Trophoblast cell (in vitro differentiated cells and primary cell): Measurements from ENCODE around the gene DIP2B.

ENCODE experiments used
- DNase-seq, 2 donors: peaks; one replicate each; pipeline ENCODE4 v3.0.0-alpha.2; 2016
- H2AFZ ChIP-seq: 2 replicates; pipeline ENCODE4 v1.6.1; 2013; ENCODE audit warnings: low read length, moderate library complexity, mild to moderate bottlenecking; ENCODE audit not compliant: insufficient read depth, poor library complexity
- H2AK5ac ChIP-seq: 2 replicates; pipeline ENCODE4 v1.6.1; 2013; ENCODE audit warnings: mild to moderate bottlenecking, low read length
- H2BK120ac ChIP-seq: 2 replicates; pipeline ENCODE4 v1.6.1; 2013; ENCODE audit warnings: low read length, mild to moderate bottlenecking, moderate library complexity; ENCODE audit not compliant: insufficient read depth, poor library complexity
- H2BK12ac ChIP-seq: 2 replicates; pipeline ENCODE4 v1.6.1; 2013; ENCODE audit warnings: mild to moderate bottlenecking, low read length, moderate library complexity
- H2BK5ac ChIP-seq: 2 replicates; pipeline ENCODE4 v1.6.1; 2013; ENCODE audit warnings: low read length, low read depth, moderate library complexity, mild to moderate bottlenecking; ENCODE audit not compliant: poor library complexity
- H3K14ac ChIP-seq: 2 replicates; pipeline ENCODE4 v1.6.1; 2013; ENCODE audit warnings: mild to moderate bottlenecking, low read length
- H3K18ac ChIP-seq: 2 replicates; pipeline ENCODE4 v1.6.1; 2013; ENCODE audit warnings: mild to moderate bottlenecking, low read length
- H3K23ac ChIP-seq: 2 replicates; pipeline ENCODE4 v1.6.1; 2013; ENCODE audit warnings: low read length
- H3K27ac ChIP-seq: 2 replicates; pipeline ENCODE4 v1.5.1; 2013; ENCODE audit warnings: low read depth, mild to moderate bottlenecking, inconsistent platforms, low read length, moderate library complexity
- H3K27me3 ChIP-seq: 2 replicates; pipeline ENCODE4 v1.6.1; 2013; ENCODE audit warnings: inconsistent platforms, mild to moderate bottlenecking, low read length, moderate library complexity; ENCODE audit not compliant: insufficient read depth
- H3K36me3 ChIP-seq, 2 experiments: 1 replicate in 1 of 2; 2 replicates in 1 of 2; pipeline ENCODE4 v1.6.1; 2013; ENCODE audit warnings: low read length in 2 of 2, mild to moderate bottlenecking in 2 of 2, moderate library complexity in 1 of 2; ENCODE audit not compliant: insufficient read depth in 2 of 2, control insufficient read depth in 1 of 2
- H3K4ac ChIP-seq: 2 replicates; pipeline ENCODE4 v1.6.1; 2013; ENCODE audit warnings: low read depth, mild to moderate bottlenecking, low read length, moderate library complexity
- H3K4me1 ChIP-seq, 2 experiments: 1 replicate in 1 of 2; 2 replicates in 1 of 2; pipeline ENCODE4 v1.6.1; 2013; ENCODE audit warnings: low read length in 2 of 2, mild to moderate bottlenecking in 2 of 2, moderate library complexity in 1 of 2; ENCODE audit not compliant: insufficient read depth in 2 of 2, control insufficient read depth in 1 of 2
- H3K4me2 ChIP-seq: 2 replicates; pipeline ENCODE4 v1.6.1; 2013; ENCODE audit warnings: inconsistent platforms, mild to moderate bottlenecking, low read length, moderate library complexity
- H3K4me3 ChIP-seq: 2 replicates; pipeline ENCODE4 v1.5.1; 2013; ENCODE audit warnings: mild to moderate bottlenecking, low read depth, low read length, inconsistent platforms
- H3K79me1 ChIP-seq: one replicate; pipeline ENCODE4 v1.6.1; 2013; ENCODE audit warnings: low read length
- H3K79me2 ChIP-seq: 2 replicates; pipeline ENCODE4 v1.6.1; 2013; ENCODE audit warnings: low read length, mild to moderate bottlenecking; ENCODE audit not compliant: control insufficient read depth, insufficient read depth, poor library complexity
- H3K9ac ChIP-seq: 2 replicates; pipeline ENCODE4 v1.6.1; 2013; ENCODE audit warnings: mild to moderate bottlenecking, low read length
- H3K9me3 ChIP-seq: 2 replicates; pipeline ENCODE4 v1.6.1; 2013; ENCODE audit warnings: low read depth, mild to moderate bottlenecking, control low read depth, inconsistent platforms, low read length; ENCODE audit not compliant: insufficient read depth
- H4K12ac ChIP-seq: 2 replicates; pipeline ENCODE4 v1.6.1; 2013; ENCODE audit warnings: low read depth, mild to moderate bottlenecking, low read length, moderate library complexity
- H4K8ac ChIP-seq: 2 replicates; pipeline ENCODE4 v1.6.1; 2013; ENCODE audit warnings: low read depth, mild to moderate bottlenecking, low read length, moderate library complexity
- H4K91ac ChIP-seq: one replicate; pipeline ENCODE4 v1.6.1; 2013; ENCODE audit warnings: low read depth, mild to moderate bottlenecking, low read length, moderate library complexity
- WGBS: extraction: QIAGEN DNeasy Blood & Tissue Kit; methylation state at CpG from one replicate; pipeline ENCODE4 v1.1.7; 2013; ENCODE audit warnings: missing lambda C conversion rate; ENCODE audit not compliant: insufficient read length, insufficient coverage; ENCODE audit errors: extremely low coverage; 5-methylcytosine and 5-hydroxymethylcytosine counted together

The DIP2B gene

GRCh38 chr12:50753232-50753769 lies 248.5 kb downstream of the DIP2B start:
- Histone ChIP-seq H3K4me1 (peaks cover 2 to 9% of the 10 kb centered on the region in 2 experiments), H2BK5ac (no peak overlapping the region), H3K18ac (no peak overlapping the region), H3K27ac (no peak overlapping the region), H3K79me2 (no peaks in the 10 kb centered on the region), H3K27me3 (no peaks in the 10 kb centered on the region), H2AFZ (no peak overlapping the region), H3K4me2 (no peak overlapping the region), H3K4me3 (no peak overlapping the region), H3K14ac (no peak overlapping the region), H3K9ac (no peak overlapping the region), H4K12ac (peak overlapping the region; percentile 54), H2AK5ac (no peak overlapping the region), H3K79me1 (peaks cover 15% of the 10 kb centered on the region), H2BK12ac (no peak overlapping the region), H2BK120ac (no peak overlapping the region), H3K4ac (no peak overlapping the region), H3K23ac (no peak overlapping the region), H3K9me3 (no peaks in the 10 kb centered on the region), H4K91ac (no peak overlapping the region), H4K8ac (no peak overlapping the region), H3K36me3 (peaks cover 4 to 5% of the 10 kb centered on the region in 2 experiments)
- no CpG with 5 or more reads among the region's 5 CpGs for WGBS
- no peak for DNase-seq

GRCh38 chr12:50763639-50764285 lies 259.0 kb downstream of the DIP2B start, which contains the start of gene ATF1:
TSS of gene ATF1 (plus strand) at chr12:50764101. CDS start at chr12:50780146, 16,045 bp downstream.
- peak; percentile 93 to 95 for DNase-seq
- H3K18ac ChIP-seq = peak within 1 kb of the TSS; percentile 94
- no peak within 1 kb of the TSS for H3K23ac ChIP-seq
- H3K4me1 ChIP-seq = peaks cover 17% of the 10 kb centered on the region in 2 experiments
- peak within 1 kb of the TSS; percentile 97 for H2BK5ac ChIP-seq
- peak within 1 kb of the TSS; percentile 98 for H3K14ac ChIP-seq
- H3K79me1 ChIP-seq = peaks cover 27% of the 10 kb centered on the region
- no peaks in the 10 kb centered on the region for H3K36me3 ChIP-seq
- H3K79me2 ChIP-seq = peaks cover 26% of the 10 kb centered on the region
- H3K27ac ChIP-seq = peak within 1 kb of the TSS; percentile 99
- H4K12ac ChIP-seq = peak within 1 kb of the TSS; percentile 87
- peak within 1 kb of the TSS; percentile 95 for H2AFZ ChIP-seq
- H3K9ac ChIP-seq = peak within 1 kb of the TSS; percentile 92
- no CpG with 5 or more reads among the region's 51 CpGs for WGBS
- H2AK5ac ChIP-seq = peak within 1 kb of the TSS; percentile 93
- no peaks in the 10 kb centered on the region for H3K9me3 ChIP-seq
- peak within 1 kb of the TSS; percentile 98 for H3K4ac ChIP-seq
- peak within 1 kb of the TSS; percentile 84 for H3K4me3 ChIP-seq
- peak within 1 kb of the TSS; percentile 76 for H3K4me2 ChIP-seq
- peak within 1 kb of the TSS; percentile 99 for H2BK120ac ChIP-seq
- peak within 1 kb of the TSS; percentile 97 for H4K91ac ChIP-seq
- H4K8ac ChIP-seq = peak within 1 kb of the TSS; percentile 95
- peak within 1 kb of the TSS; percentile 27 for H2BK12ac ChIP-seq
- no peaks in the 10 kb centered on the region for H3K27me3 ChIP-seq

GRCh38 chr12:50764286-50765094 lies 259.7 kb downstream of the DIP2B start:
- H3K4me1 ChIP-seq = peaks cover 17 to 19% of the 10 kb centered on the region in 2 experiments
- H2BK12ac ChIP-seq = peak overlapping the region; percentile 27
- peak overlapping the region; percentile 76 for H3K4me2 ChIP-seq
- peak overlapping the region; percentile 97 for H4K91ac ChIP-seq
- H2BK120ac ChIP-seq = peak overlapping the region; percentile 99
- H3K9me3 ChIP-seq = no peaks in the 10 kb centered on the region
- H3K79me2 ChIP-seq = peaks cover 29% of the 10 kb centered on the region
- H3K23ac ChIP-seq = no peak overlapping the region
- H2AFZ ChIP-seq = peak overlapping the region; percentile 95
- peak overlapping the region; percentile 99 for H3K27ac ChIP-seq
- peak overlapping the region; percentile 94 for H3K18ac ChIP-seq
- no peaks in the 10 kb centered on the region for H3K27me3 ChIP-seq
- peaks cover 0 to 2% of the 10 kb centered on the region in 2 experiments for H3K36me3 ChIP-seq
- H3K79me1 ChIP-seq = peaks cover 30% of the 10 kb centered on the region
- H2BK5ac ChIP-seq = peak overlapping the region; percentile 97
- peak overlapping the region; percentile 98 for H3K4ac ChIP-seq
- H4K8ac ChIP-seq = peak overlapping the region; percentile 95
- no CpG with 5 or more reads among the region's 91 CpGs for WGBS
- H3K9ac ChIP-seq = peak overlapping the region; percentile 81
- peak overlapping the region; percentile 82 for H4K12ac ChIP-seq
- H3K14ac ChIP-seq = peak overlapping the region; percentile 98
- DNase-seq = peak; percentile 35 to 80
- H2AK5ac ChIP-seq = peak overlapping the region; percentile 93
- H3K4me3 ChIP-seq = peak overlapping the region; percentile 84

- peak overlapping the region; percentile 100 for H2BK5ac ChIP-seq
- H3K23ac ChIP-seq = no peak overlapping the region
- H4K12ac ChIP-seq = peak overlapping the region; percentile 68
- peaks cover 0 to 2% of the 10 kb centered on the region in 2 experiments for H3K36me3 ChIP-seq
- peak overlapping the region; percentile 99 for H4K91ac ChIP-seq
- H3K27me3 ChIP-seq = no peaks in the 10 kb centered on the region
- H3K79me1 ChIP-seq = peaks cover 30% of the 10 kb centered on the region
- peak; percentile 71 to 87 for DNase-seq
- H2BK12ac ChIP-seq = no peak overlapping the region
- peak overlapping the region; percentile 76 for H3K4me2 ChIP-seq
- peak overlapping the region; percentile 95 for H4K8ac ChIP-seq
- peaks cover 29% of the 10 kb centered on the region for H3K79me2 ChIP-seq
- H2AFZ ChIP-seq = peak overlapping the region; percentile 95
- H3K4me3 ChIP-seq = peak overlapping the region; percentile 84
- peak overlapping the region; percentile 99 for H2BK120ac ChIP-seq
- peak overlapping the region; percentile 98 for H3K14ac ChIP-seq
- H3K18ac ChIP-seq = no peak overlapping the region
- no CpG with 5 or more reads among the region's 13 CpGs for WGBS
- no peak overlapping the region for H2AK5ac ChIP-seq
- no peak overlapping the region for H3K9ac ChIP-seq
- H3K4me1 ChIP-seq = peaks cover 17 to 19% of the 10 kb centered on the region in 2 experiments
- no peaks in the 10 kb centered on the region for H3K9me3 ChIP-seq
- H3K27ac ChIP-seq = peak overlapping the region; percentile 99
- H3K4ac ChIP-seq = peak overlapping the region; percentile 98
Measured at GRCh38 chr12:50765095-50765911, 260.5 kb downstream of the DIP2B start.
